ENCODE results near the gene POLR1A.

Gene POLR1A

DNA sequence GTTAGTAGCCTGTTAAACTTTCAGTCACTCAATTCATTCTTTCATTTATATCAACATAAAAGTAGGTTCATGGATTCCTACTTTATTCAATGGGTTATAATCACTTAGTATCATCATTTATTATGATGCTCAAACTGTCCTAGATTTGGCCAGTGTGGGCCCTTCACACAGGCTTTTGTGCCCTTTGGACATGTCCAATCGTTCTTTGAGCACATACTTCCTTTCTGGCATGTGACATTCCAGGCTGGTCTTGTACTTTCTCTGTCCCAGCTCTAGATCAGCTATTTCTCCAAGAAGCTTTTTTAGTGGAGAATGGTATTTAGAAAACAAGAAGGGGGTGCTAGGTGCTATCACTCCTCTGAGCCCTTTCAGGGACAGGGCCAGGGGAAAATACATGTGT lies 11.5 kb downstream of the POLR1A start:
- DNase-seq, result no peak

DNA sequence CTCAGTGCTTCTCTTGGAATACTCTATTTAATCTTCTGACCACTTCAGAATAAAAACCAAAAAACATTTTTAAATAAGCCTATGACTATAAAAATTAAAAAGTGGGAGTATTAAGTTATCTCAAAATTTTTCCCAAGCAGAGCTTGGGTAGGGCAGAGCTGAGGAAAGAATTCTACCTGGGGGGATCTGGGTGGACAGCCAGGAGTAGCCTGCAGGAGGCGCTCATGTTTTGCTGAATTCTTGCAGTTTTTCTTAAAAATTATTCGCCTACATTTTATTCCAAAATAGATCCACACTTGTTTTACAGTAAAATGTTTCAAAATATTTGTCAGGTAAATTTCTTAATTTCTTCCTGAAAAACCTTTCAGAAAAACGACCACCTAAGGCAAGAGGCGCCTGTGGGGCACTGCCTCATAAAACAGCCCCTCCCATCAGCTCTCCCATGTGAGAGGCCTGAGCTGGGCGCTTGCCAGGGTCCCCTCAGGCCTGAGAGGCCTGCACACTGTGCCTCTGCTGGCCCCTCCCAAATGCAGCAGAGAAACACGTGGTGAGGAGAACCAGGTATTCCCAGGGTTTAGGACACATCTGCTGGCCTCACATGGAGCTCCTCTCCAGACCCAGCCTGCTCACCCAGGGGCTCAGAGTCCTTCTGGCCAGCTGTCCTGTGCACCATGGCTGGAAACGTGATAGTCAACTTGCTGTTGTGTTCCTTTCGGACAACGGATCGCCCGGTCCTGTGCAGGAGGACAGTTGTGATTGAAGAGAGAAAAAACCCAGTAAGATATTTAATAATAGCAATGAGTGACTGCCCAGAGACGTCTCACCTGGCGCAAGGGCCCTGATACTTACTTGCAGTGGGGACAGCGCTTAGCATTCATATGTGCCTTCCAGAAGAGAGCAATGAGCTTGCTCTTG lies 17.5 kb downstream of the POLR1A start:
- no peak for DNase-seq

GRCh38 chr2:86082756-86083155 lies 22.9 kb downstream of the POLR1A start:
- no peak for DNase-seq

GRCh38 chr2:86081724-86082123 lies 24.0 kb downstream of the POLR1A start:
- no peak for DNase-seq

DNA sequence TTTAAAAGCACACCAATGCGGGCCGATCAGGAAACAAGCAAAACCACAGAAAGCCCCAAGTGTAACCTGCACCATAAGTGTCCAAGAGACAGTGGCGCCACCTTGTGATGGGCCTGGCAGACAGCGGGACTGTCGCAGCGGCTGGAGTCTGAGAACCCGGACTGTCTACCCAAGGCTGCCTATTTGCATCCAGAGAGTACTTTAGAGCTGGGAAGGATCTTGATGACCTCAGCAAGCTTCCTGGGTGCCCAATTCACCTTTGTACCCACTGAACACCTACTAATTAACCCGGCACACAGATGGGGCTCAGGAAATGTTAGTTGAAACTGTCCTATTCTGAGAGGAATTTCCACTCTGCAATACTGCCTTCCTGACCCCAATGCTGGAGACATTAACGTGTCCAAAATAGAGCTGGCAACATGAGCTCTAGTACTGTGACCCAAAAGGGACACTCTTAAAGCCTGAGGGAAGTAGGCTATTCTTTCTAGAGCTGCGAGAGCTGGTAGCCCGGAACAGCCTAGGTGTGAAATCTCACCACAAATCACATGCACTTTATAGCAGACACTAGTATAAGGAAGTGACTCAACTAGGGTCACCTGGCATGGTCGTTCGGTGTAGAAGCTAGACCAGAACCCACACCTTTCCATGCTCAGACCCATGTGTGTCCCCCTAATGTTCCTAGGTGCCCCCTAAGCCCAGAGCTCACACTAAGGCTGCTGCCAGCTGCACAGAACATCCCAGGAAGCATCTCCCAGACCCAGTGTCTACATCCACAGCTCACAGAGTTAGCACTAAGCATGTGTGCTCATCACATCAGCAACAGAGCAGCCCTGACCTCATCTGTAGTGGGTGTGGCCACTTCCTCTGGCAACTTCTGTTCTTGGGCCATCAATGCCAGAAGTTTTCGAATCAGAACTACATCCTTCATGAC lies 25.4 kb downstream of the POLR1A start:
- peak; percentile 44 for DNase-seq

GRCh38 chr2:86078774-86079545 lies 26.7 kb downstream of the POLR1A start:
- DNase-seq, result peak; percentile 39

GRCh38 chr2:86075886-86076285 lies 29.8 kb downstream of the POLR1A start:
- no peak for DNase-seq

DNA sequence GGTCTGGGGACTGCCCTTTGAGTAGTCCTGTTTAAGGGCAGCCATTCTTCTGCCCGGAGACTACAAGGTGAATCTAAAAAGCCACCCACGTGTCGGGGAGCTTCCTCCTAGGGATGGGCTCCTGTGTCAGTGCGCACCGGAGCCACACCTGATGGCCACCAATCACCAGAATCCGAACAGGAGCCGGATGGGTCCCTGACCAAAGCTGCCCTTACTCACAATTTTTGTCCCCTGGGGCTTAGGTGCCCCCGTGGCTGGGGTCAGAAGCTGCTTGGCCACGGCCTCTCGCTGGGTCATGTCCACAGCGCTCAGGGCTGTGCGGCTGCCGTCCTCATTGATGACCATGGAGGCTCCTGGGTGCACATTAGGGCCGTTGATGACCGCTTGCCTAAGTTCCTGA lies 30.9 kb downstream of the POLR1A start:
- DNase-seq, result no peak

DNA sequence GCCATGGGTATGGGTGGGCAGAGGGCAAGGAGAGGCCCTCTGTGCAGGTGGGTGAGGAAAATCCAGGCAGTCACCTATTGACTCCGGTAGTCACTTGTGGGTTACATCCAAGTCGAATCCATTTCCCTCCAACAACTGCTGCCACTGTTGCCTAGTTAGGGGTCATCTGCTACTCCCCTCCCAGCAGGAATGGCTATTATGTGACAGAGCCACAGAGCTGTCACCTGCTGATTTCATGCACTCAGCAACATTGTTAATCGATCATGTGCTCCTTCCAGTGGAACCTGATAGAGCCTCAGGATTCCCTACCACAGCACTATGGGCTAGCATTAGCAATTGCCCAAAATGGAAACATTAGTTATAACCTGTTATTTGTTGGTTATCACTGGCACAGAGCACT lies 31.4 kb downstream of the POLR1A start:
- no peak for DNase-seq

GRCh38 chr2:86073225-86073624 lies 32.5 kb downstream of the POLR1A start:
- DNase-seq, result peak; percentile 6

- peak; percentile 77 for DNase-seq
Observed at GRCh38 chr2:86072271-86072858, 33.3 kb downstream of the POLR1A start.

- DNase-seq, result no peak
Observed at GRCh38 chr2:86070868-86071267, 34.8 kb downstream of the POLR1A start.

DNA sequence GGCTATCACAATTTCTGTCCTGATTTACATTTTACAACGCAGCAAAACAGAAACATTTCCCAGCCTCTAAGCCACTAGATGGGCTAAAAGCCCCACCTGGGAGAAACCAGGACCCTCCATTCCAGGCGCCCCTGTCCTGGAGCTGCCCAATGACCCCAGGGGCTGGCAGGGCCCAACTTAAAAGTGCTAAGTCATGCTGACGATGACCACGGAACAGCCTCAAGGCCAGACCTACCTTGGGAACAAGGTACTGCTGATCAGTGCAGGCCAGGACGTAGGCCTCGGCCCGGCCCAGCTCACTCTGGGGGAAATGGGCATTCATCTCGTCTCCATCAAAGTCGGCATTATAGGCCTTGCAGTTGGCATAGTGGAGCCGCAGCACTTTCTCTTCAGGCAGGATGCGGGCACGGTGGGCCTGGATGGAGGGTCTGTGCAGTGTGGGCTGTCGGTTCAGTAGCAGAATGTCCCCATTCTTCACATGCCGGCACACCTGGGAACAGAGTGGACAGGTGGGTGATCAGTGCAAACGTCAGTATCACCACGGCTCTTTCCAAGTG lies 35.8 kb downstream of the POLR1A start:
- DNase-seq, result no peak

- DNase-seq, result no peak
Observed at GRCh38 chr2:86069091-86069685, 36.5 kb downstream of the POLR1A start.

- no peak for DNase-seq
Observed at GRCh38 chr2:86068648-86069047, 37.0 kb downstream of the POLR1A start.

DNA sequence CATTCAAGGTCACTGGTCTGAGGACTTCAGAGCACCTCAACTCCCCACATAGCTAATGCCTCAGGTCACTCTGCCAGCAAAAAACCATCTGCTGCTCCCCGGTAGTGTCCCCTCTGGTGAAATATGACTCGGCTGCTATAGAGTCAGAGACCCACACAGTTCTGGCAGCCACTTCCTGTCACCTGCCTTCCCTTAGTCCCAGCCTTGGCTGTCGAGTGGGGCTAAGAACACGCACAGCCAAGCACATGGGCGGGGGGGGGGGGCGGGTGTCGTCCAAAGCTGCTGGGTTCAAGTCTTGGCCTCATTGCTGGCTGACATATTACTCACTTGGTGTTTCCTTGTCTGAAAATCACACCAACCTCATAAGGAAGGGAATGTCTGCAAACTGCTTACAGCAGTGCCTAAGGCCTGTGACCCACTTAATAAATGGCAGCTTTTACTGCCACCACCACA lies 37.5 kb downstream of the POLR1A start:
- peak; percentile 84 for DNase-seq

GRCh38 chr2:86066915-86067314 lies 38.8 kb downstream of the POLR1A start:
- DNase-seq, result no peak

GRCh38 chr2:86066007-86066578 lies 39.6 kb downstream of the POLR1A start:
- no peak for DNase-seq

GRCh38 chr2:86065512-86065911 lies 40.2 kb downstream of the POLR1A start:
- DNase-seq, result no peak

- DNase-seq, result no peak
Observed at GRCh38 chr2:86064006-86064405, 41.7 kb downstream of the POLR1A start.

GRCh38 chr2:86062043-86062442 lies 43.6 kb downstream of the POLR1A start:
- no peak for DNase-seq
